SK-N-SH (cell line): ENCODE data around the gene FCRL6. TPM values are rescaled to one million over a fixed set of nuclear protein-coding genes. Genes with fewer than 3 reads are reported as not detected.

Source experiments
- CTCF ChIA-PET: fragments of 300-600, 350-600 bp; formaldehyde crosslinking; extraction: SDS; loops from one replicate; lab custom pipeline; 2021; lab: Yijun Ruan, JAX
- POLR2A ChIA-PET: fragments of 350-600 bp; sonication (Branson Sonifier 250); formaldehyde crosslinking; extraction: SDS; loops from one replicate; lab custom pipeline; 2020; ENCODE audit warnings: antibody characterized with exemption, inconsistent platforms; lab: Yijun Ruan, JAX
- DNase-seq: peaks from one replicate; pipeline ENCODE4 v3.0.0; 2012
- H2AFZ ChIP-seq: fragments of 200-600 bp; sonication (generic); 2 replicates; pipeline ENCODE4 v1.8.1; 2016; ENCODE audit warnings: antibody characterized with exemption, mild to moderate bottlenecking, low read depth
- H3F3A ChIP-seq: fragments of 200-600 bp; sonication (generic); replicated peaks from 2 replicates; pipeline ENCODE3; 2016; ENCODE audit warnings: antibody characterized with exemption, mild to moderate bottlenecking; ENCODE audit not compliant: insufficient read depth
- H3K27ac ChIP-seq, 2 experiments: fragments of 200-500 bp in 1 of 2; fragments of 200-600 bp in 1 of 2; sonication (Bioruptor generic) in 1 of 2; sonication (generic), shearing (Covaris generic) in 1 of 2; 2 replicates each; pipeline versions ENCODE4 v1.5.1 to v1.6.1; 2014 to 2016; ENCODE audit warnings: low read depth in 2 of 2, inconsistent platforms in 1 of 2, low read length in 1 of 2, mild to moderate bottlenecking in 1 of 2, mixed read lengths in 1 of 2
- H3K27me3 ChIP-seq: fragments of 200-600 bp; sonication (generic), shearing (Covaris generic); 2 replicates; pipeline ENCODE4 v1.6.1; 2016; ENCODE audit warnings: mixed run types; ENCODE audit not compliant: insufficient read depth
- H3K36me3 ChIP-seq, 2 experiments: fragments of 200-500 bp in 1 of 2; fragments of 200-600 bp in 1 of 2; sonication (Bioruptor generic) in 1 of 2; sonication (generic) in 1 of 2; replicated peaks in 1 of 2; 2 replicates each; pipeline versions ENCODE3 to v1.5.1; 2014 to 2016; ENCODE audit warnings: low read length in 1 of 2, mild to moderate bottlenecking in 1 of 2; ENCODE audit not compliant: insufficient read depth in 2 of 2, control insufficient read depth in 1 of 2
- H3K4me1 ChIP-seq, 2 experiments: fragments of 200-500 bp in 1 of 2; fragments of 200-600 bp in 1 of 2; sonication (Bioruptor generic) in 1 of 2; sonication (generic), shearing (Covaris generic) in 1 of 2; 2 replicates each; pipeline versions ENCODE4 v1.5.1 to v1.6.1; 2014 to 2016; ENCODE audit warnings: low read depth in 1 of 2, low read length in 1 of 2, mixed run types in 1 of 2; ENCODE audit not compliant: insufficient read depth in 2 of 2, control insufficient read depth in 1 of 2
- H3K4me2 ChIP-seq: fragments of 200-600 bp; sonication (generic), shearing (Covaris generic); 2 replicates; pipeline ENCODE4 v1.6.1; 2017; ENCODE audit warnings: mixed run types
- H3K4me3 ChIP-seq, 2 experiments: fragments of 200-500 bp in 1 of 2; fragments of 200-600 bp in 1 of 2; sonication (Bioruptor generic) in 1 of 2; sonication (generic), shearing (Covaris generic) in 1 of 2; 2 replicates each; pipeline versions ENCODE4 v1.5.1 to v1.8.1; 2014 to 2016; ENCODE audit warnings: low read depth in 2 of 2, inconsistent platforms in 1 of 2, low read length in 1 of 2, mild to moderate bottlenecking in 1 of 2, mixed read lengths in 1 of 2, moderate library complexity in 1 of 2
- H3K79me2 ChIP-seq: fragments of 200-600 bp; sonication (generic); 2 replicates; pipeline ENCODE4 v1.8.1; 2017; ENCODE audit warnings: mild to moderate bottlenecking; ENCODE audit not compliant: insufficient read depth
- H3K9ac ChIP-seq: fragments of 200-600 bp; sonication (generic); 2 replicates; pipeline ENCODE4 v1.6.1; 2017; ENCODE audit warnings: mixed run types
- H3K9me2 ChIP-seq: fragments of 200-600 bp; sonication (generic); 2 replicates; pipeline ENCODE4 v1.6.1; 2017; ENCODE audit warnings: mixed run types
- H3K9me3 ChIP-seq: fragments of 200-600 bp; sonication (generic); 2 replicates; pipeline ENCODE4 v1.6.1; 2017; ENCODE audit warnings: mixed run types, mild to moderate bottlenecking, moderate library complexity
- H4K20me1 ChIP-seq: fragments of 200-600 bp; sonication (generic); 2 replicates; pipeline ENCODE4 v1.6.1; 2017; ENCODE audit warnings: mild to moderate bottlenecking, mixed run types; ENCODE audit not compliant: insufficient read depth
- EP300 ChIP-seq, 2 experiments: IDR thresholded peaks; 2 replicates each; pipeline versions ENCODE4 v1.4.0 to v1.6.1; 2012; ENCODE audit warnings: borderline replicate concordance in 1 of 2, low read depth in 1 of 2, low read length in 1 of 2
- MEF2A ChIP-seq: IDR thresholded peaks from 2 replicates; pipeline ENCODE4 v1.4.0; 2012; ENCODE audit warnings: low read depth, borderline replicate concordance
- MXI1 ChIP-seq: IDR thresholded peaks from 2 replicates; pipeline ENCODE4 v1.6.1; 2012; ENCODE audit warnings: mild to moderate bottlenecking, low read depth, low read length, improper control_type of control experiment
- NFIC ChIP-seq: IDR thresholded peaks from 2 replicates; pipeline ENCODE4 v1.4.0; 2012; ENCODE audit warnings: borderline replicate concordance
- POLR2AphosphoS5 ChIP-seq: IDR thresholded peaks from 2 replicates; pipeline ENCODE4 v1.6.1; 2012; ENCODE audit warnings: low read depth, low read length
- TCF12 ChIP-seq: IDR thresholded peaks from 2 replicates; pipeline ENCODE4 v1.4.0; 2012
- TEAD4 ChIP-seq: IDR thresholded peaks from 2 replicates; pipeline ENCODE4 v1.4.0; 2012; ENCODE audit warnings: mild to moderate bottlenecking, borderline replicate concordance; ENCODE audit not compliant: insufficient read depth
- YY1 ChIP-seq: IDR thresholded peaks from 2 replicates; pipeline ENCODE4 v1.4.0; 2012; ENCODE audit warnings: low read depth, mild to moderate bottlenecking
- WGBS: methylation state at CpG from one replicate; pipeline ENCODE4 v1.1.6; 2017; ENCODE audit warnings: low lambda C conversion rate; 5-methylcytosine and 5-hydroxymethylcytosine counted together
- polyA plus RNA-seq, 3 experiments: library from polyadenylated mRNA; depleted of rRNA; stranded (reverse); fragments of >200 nt; gene quantifications; 2 replicates each; pipeline ENCODE4 v1.2.3, GENCODE V29; 2012
- TF ChIP-seq, protein P1 (sequence below): fragments of 200-600 bp; sonication (generic); IDR thresholded peaks from 2 replicates; pipeline ENCODE4 v1.6.1; 2017; ENCODE audit warnings: antibody characterized with exemption, mild to moderate bottlenecking, moderate library complexity
- TF ChIP-seq, protein P2 (sequence below): IDR thresholded peaks from 2 replicates; pipeline ENCODE4 v1.4.0; 2012; ENCODE audit warnings: low read depth, borderline replicate concordance
- TF ChIP-seq, protein P3 (sequence below): IDR thresholded peaks from 2 replicates; pipeline ENCODE4; 2012

FCRL6 gene
- polyA plus RNA-seq, 1 of the 3 experiments (the other 2 are of a cell fraction), result not detected

DNA sequence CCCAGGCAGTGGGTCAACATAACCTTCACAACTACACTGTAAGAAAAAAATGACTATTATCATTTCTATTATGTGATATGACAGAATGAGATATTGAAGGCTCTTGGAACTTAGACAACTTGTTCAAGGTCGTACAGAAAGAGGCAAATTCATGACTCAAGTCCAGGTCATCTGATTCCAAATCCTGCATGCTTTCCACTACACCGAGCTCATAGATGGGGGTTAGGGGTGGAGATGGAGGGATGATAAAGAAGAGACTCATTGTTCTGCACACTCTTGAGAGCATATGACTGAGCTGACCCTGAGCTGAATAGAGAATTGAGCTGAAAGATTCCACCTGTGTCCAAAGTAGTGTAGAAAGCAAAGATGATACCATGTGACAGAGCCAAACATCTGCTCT is 2.8 kb downstream of the FCRL6 start:
- Histone ChIP-seq H3K9me3 (no peaks in the 10 kb centered on the region), H3K4me2 (no peak overlapping the region), H3K27me3 (no peaks in the 10 kb centered on the region), H3K36me3 (no peaks in the 10 kb centered on the region), H3K27ac (no peak overlapping the region), H2AFZ (no peak overlapping the region), H3F3A (no peaks in the 10 kb centered on the region), H4K20me1 (no peaks in the 10 kb centered on the region), H3K9ac (no peak overlapping the region), H3K4me1 (no peaks in the 10 kb centered on the region; a peak in 1 of 4 replicates), H3K4me3 (no peak overlapping the region), H3K9me2 (no peaks in the 10 kb centered on the region), H3K79me2 (no peaks in the 10 kb centered on the region)
- ChIA-PET CTCF (interaction anchor here (1.0 to 23.5 kb wide), 4 partner anchors 24 to 202 kb away, joined by 4 to 533 read pairs (median 22); partner anchors contain the start of gene DUSP23), POLR2A (no interaction called here)
- 6% methylated on average over 2 of the region's 2 CpGs for WGBS
- no peak for DNase-seq
- no peak for TF ChIP-seq YY1
- TF ChIP-seq EP300 (IDR thresholded peaks at IDR 0.05; ENCODE audit: borderline replicate concordance in 1 of 2, low read depth in 1 of 2, low read length in 1 of 2), result 0 out of 4 replicates have a peak, but pooled peaks of 1 of the 2 experiments have one; percentile 10
- TF ChIP-seq TEAD4, result no peak
- TF ChIP-seq NFIC, result no peak; the same call in 1 of the 2 replicates
- TF ChIP-seq, protein P1, sequence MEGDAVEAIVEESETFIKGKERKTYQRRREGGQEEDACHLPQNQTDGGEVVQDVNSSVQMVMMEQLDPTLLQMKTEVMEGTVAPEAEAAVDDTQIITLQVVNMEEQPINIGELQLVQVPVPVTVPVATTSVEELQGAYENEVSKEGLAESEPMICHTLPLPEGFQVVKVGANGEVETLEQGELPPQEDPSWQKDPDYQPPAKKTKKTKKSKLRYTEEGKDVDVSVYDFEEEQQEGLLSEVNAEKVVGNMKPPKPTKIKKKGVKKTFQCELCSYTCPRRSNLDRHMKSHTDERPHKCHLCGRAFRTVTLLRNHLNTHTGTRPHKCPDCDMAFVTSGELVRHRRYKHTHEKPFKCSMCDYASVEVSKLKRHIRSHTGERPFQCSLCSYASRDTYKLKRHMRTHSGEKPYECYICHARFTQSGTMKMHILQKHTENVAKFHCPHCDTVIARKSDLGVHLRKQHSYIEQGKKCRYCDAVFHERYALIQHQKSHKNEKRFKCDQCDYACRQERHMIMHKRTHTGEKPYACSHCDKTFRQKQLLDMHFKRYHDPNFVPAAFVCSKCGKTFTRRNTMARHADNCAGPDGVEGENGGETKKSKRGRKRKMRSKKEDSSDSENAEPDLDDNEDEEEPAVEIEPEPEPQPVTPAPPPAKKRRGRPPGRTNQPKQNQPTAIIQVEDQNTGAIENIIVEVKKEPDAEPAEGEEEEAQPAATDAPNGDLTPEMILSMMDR, result no peak
- TF ChIP-seq, protein P2, sequence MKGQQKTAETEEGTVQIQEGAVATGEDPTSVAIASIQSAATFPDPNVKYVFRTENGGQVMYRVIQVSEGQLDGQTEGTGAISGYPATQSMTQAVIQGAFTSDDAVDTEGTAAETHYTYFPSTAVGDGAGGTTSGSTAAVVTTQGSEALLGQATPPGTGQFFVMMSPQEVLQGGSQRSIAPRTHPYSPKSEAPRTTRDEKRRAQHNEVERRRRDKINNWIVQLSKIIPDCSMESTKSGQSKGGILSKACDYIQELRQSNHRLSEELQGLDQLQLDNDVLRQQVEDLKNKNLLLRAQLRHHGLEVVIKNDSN, result no peak
- 0 out of 2 replicates have a peak, but pooled peaks have one; percentile 32 for TF ChIP-seq TCF12
- TF ChIP-seq, protein P3, sequence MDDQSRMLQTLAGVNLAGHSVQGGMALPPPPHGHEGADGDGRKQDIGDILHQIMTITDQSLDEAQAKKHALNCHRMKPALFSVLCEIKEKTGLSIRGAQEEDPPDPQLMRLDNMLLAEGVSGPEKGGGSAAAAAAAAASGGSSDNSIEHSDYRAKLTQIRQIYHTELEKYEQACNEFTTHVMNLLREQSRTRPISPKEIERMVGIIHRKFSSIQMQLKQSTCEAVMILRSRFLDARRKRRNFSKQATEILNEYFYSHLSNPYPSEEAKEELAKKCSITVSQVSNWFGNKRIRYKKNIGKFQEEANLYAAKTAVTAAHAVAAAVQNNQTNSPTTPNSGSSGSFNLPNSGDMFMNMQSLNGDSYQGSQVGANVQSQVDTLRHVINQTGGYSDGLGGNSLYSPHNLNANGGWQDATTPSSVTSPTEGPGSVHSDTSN, result peak; percentile 37

DNA sequence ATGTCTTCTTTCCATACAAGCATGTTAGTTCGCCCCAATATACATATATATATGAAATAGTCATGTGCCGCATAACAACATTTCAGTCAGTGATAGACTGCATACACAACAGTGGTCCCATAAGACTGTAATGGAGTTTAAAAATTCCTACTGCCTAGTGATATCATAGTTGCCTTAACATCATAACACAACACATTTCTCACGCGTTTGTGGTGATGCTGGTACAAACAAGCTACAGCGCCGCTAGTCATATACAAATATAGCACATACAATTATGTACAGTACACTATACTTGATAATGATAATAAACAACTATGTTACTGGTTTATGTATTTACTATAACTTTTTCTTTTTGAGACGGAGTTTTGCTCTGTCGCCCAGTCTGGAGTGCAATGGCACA is 13.8 kb downstream of the FCRL6 start:
- 84% methylated on average over 8 of the region's 8 CpGs for WGBS
- H3K4me3 ChIP-seq, result no peak overlapping the region
- no peaks in the 10 kb centered on the region; the same call in 1 of the 2 replicates for H3K27me3 ChIP-seq
- no peak for DNase-seq
- H3K9ac ChIP-seq, result no peak overlapping the region
- no peak overlapping the region for H3K27ac ChIP-seq
- no peaks in the 10 kb centered on the region for H3K36me3 ChIP-seq
- H3K4me1 ChIP-seq, result no peaks in the 10 kb centered on the region
- H3K79me2 ChIP-seq, result no peaks in the 10 kb centered on the region
- H3K9me2 ChIP-seq, result no peaks in the 10 kb centered on the region
- ChIA-PET CTCF (interaction anchor here (1.1 to 5.6 kb wide), 4 partner anchors 17 to 74 kb away, joined by 3 to 31 read pairs (median 8); no protein-coding TSS in a partner anchor), POLR2A (no interaction called here)
- no peak for TF ChIP-seq MXI1
- no peak for TF ChIP-seq POLR2AphosphoS5
- no peak for TF ChIP-seq MEF2A
- no peaks in the 10 kb centered on the region for H4K20me1 ChIP-seq
- H3K4me2 ChIP-seq, result no peak overlapping the region
- no peaks in the 10 kb centered on the region for H3F3A ChIP-seq
- H3K9me3 ChIP-seq, result no peaks in the 10 kb centered on the region
- H2AFZ ChIP-seq, result no peak overlapping the region
